Measurements from ENCODE around the gene DOCK10.

DOCK10 gene

DNA sequence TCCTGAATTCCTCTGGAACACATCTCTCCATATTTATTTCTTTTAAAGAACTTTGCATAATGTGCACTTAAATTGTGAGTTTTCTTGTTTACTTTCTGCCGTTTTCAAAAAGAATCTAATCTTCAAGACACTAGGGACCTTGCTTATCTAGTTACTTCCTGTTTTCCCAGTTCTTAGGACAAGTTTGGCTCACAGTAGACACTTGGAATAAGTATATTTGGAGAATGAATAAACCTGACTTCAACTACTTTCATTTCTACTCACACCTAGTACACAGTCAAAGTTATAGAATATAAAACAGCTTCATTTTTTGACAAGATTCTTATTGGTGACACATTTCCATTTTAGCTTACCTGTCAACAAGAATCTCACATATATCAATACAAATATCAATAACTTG is 170.5 kb downstream of the DOCK10 start:
- Mint-ChIP-seq H3K9me3 (ENCODE audit: low read depth) (peaks cover 4% of the 10 kb centered on the region), H3K27me3 (no peaks in the 10 kb centered on the region), H3K27ac (peak overlapping the region; percentile 31), H3K4me3 (no peak overlapping the region), H3K36me3 (peaks cover 40% of the 10 kb centered on the region), H3K4me1 (ENCODE audit: low read depth) (peaks cover 21% of the 10 kb centered on the region)

DNA sequence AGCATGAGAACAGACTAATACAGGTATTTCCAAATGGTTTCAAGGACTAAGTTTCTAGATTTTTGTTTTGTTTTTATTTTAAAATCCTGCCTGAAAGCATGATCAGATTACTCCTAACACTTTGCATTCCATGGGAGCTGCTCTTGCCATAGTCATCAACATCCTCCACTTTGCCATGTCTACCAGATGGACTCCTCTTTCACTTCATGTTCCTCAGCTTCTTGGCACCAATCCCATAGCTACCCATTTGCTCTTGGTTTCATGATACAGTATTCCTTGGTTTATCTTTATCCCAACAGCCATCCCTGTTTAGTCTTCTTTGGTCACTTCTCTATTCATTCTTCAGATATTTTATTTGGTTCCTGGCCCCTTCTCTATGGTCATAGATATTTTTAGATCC is 171.9 kb downstream of the DOCK10 start:
- Mint-ChIP-seq H3K27me3 (no peaks in the 10 kb centered on the region), H3K9me3 (ENCODE audit: low read depth) (peaks cover 4% of the 10 kb centered on the region), H3K36me3 (peaks cover 37% of the 10 kb centered on the region), H3K27ac (peak overlapping the region; percentile 28), H3K4me1 (ENCODE audit: low read depth) (peaks cover 14% of the 10 kb centered on the region), H3K4me3 (no peak overlapping the region)

DNA sequence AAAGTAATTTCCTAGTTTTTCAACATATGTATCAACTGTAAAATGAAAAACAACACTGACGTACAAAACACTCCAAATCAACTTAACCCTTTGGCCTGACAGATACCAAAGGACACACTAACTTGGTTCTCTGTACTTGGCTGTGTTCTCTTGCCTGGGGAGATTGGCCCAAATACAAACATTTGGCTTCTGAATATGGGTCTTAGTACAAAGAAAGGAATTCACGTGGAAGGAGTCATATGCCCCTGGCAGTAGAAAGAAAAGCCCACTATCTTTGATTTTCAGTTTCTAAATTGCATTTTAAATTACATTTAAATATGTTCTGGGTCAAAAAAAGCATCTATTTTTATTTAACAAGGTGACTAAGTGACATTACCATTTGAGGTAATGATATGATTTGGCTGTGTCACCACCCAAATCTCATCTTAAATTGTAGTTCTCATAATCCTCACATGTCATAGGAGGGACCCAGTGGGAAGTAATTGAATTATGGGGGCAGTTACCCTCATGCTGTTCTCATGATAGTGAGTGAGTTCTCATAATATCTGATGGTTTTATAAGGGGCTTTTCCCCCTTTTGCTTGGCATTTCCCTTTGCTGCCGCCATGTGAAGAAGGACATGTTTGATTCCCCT is 172.6 kb downstream of the DOCK10 start:
- peaks cover 14% of the 10 kb centered on the region for H3K4me1 Mint-ChIP-seq (ENCODE audit: low read depth)
- H3K4me3 Mint-ChIP-seq, result no peak overlapping the region
- peaks cover 40% of the 10 kb centered on the region for H3K36me3 Mint-ChIP-seq
- peaks cover 4% of the 10 kb centered on the region for H3K9me3 Mint-ChIP-seq (ENCODE audit: low read depth)
- peak overlapping the region; percentile 7 for H3K27ac Mint-ChIP-seq
- no peaks in the 10 kb centered on the region for H3K27me3 Mint-ChIP-seq

DNA sequence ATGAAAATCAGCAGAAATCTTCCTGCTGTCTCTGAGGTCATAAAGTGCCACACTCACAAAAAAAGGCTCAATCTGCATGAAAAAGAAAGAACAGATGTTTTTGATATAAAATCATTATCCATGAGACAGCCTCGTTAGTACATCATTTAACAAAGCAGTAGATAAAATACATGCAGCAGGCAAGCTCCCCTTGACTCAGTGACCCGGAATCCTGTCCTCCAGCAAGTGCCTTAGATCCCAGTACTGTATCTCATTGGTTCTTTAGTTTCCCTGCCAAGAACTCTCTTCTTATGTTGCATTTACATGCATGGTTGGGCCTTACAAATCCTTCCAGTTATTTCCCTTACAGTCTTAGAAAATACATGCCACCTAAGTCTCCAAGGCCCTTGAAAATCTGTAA is 177.3 kb downstream of the DOCK10 start:
- Mint-ChIP-seq H3K27me3 (no peaks in the 10 kb centered on the region), H3K4me1 (ENCODE audit: low read depth) (no peaks in the 10 kb centered on the region), H3K27ac (peak overlapping the region; percentile 70), H3K4me3 (no peak overlapping the region), H3K36me3 (peaks cover 23% of the 10 kb centered on the region), H3K9me3 (ENCODE audit: low read depth) (no peaks in the 10 kb centered on the region)

DNA sequence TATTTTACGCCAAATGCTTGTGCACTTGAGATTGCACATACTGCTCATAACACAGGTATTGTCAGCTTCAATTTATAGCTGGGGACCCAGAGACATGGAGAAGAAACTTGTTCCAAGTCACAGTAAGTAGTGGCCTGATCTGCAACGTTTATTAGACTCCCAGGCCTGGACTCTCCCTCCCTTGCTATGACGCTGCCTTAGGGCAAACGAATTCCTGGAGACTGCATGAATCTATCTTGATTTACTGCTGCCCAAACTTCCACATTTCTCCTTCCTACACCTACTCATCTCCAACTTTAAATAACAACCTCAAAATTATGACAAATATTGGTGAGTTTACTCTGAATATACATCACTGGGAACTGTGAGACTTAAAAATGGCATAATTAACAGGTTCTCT is 181.0 kb downstream of the DOCK10 start:
- Mint-ChIP-seq H3K4me1 (ENCODE audit: low read depth) (peaks cover 2% of the 10 kb centered on the region), H3K27ac (peak overlapping the region; percentile 41), H3K4me3 (no peak overlapping the region), H3K36me3 (peaks cover 11% of the 10 kb centered on the region), H3K27me3 (no peaks in the 10 kb centered on the region), H3K9me3 (ENCODE audit: low read depth) (no peaks in the 10 kb centered on the region)

DNA sequence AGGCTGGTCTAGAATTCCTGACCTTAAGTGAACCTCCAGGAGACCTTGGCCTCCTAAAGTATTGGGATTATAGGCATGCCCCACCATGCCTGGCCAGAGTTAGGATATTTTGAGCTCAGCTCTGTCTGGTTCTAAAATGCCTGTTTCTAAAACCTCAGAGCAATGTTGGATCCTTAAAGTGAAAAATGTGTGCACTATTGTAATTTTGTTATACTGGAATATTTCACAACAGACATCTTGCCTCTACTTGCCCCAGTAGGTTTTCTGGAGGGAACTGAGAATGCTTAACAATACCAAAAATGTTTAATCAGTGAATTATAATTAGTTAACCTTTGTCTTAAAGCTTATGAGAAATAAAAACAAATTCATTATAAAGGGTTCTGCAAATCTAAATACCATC is 181.5 kb downstream of the DOCK10 start:
- no peaks in the 10 kb centered on the region for H3K9me3 Mint-ChIP-seq (ENCODE audit: low read depth)
- H3K36me3 Mint-ChIP-seq, result peaks cover 11% of the 10 kb centered on the region
- H3K27ac Mint-ChIP-seq, result peak overlapping the region; percentile 41
- no peak overlapping the region for H3K4me3 Mint-ChIP-seq
- H3K27me3 Mint-ChIP-seq, result no peaks in the 10 kb centered on the region
- H3K4me1 Mint-ChIP-seq (ENCODE audit: low read depth), result peaks cover 2% of the 10 kb centered on the region

DNA sequence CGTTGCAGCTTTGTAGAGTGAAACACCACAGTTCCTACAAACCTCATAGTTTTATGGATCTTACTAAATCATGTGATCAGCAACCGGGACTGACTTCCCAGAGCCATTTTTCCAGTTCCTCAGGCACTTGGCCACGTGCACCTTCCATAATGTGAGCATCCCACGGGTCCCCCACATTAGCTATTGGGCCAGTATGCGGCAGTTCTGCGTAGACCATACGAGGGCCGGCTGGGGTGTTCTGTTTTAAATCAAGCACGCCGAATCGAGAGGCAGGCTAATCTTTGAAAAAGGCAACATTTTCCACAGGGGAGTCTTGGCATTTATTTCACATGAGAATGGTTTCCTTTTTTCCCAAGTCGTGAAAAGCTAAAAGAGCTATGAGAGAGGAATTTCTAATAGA is 190.5 kb downstream of the DOCK10 start:
- Mint-ChIP-seq H3K27ac (peak overlapping the region; percentile 73), H3K4me1 (ENCODE audit: low read depth) (peaks cover 8% of the 10 kb centered on the region), H3K27me3 (no peaks in the 10 kb centered on the region), H3K36me3 (peaks cover 16% of the 10 kb centered on the region), H3K9me3 (ENCODE audit: low read depth) (no peaks in the 10 kb centered on the region), H3K4me3 (no peak overlapping the region)

DNA sequence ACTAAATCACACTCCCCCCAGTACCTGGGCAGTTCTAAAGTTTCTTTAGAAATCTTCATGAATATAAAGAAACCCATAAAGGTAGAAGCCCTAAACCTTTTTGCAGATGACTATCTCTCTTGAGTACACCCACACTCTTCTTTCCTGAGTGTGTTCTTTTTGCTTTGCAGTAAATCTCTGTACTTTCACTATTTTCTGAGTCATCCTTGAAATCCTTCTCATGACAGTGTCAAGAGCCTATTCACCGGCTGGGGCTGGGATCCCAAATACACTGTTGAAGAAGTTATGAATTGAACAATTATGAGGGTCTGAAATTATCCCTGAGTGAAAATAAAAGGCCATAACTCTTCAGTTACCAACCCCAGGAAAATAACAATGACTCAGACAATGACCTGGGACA is 192.2 kb downstream of the DOCK10 start:
- Mint-ChIP-seq H3K27me3 (no peaks in the 10 kb centered on the region), H3K9me3 (ENCODE audit: low read depth) (no peaks in the 10 kb centered on the region), H3K27ac (no peak overlapping the region), H3K4me1 (ENCODE audit: low read depth) (peaks cover 8% of the 10 kb centered on the region), H3K4me3 (no peak overlapping the region), H3K36me3 (peaks cover 15% of the 10 kb centered on the region)

DNA sequence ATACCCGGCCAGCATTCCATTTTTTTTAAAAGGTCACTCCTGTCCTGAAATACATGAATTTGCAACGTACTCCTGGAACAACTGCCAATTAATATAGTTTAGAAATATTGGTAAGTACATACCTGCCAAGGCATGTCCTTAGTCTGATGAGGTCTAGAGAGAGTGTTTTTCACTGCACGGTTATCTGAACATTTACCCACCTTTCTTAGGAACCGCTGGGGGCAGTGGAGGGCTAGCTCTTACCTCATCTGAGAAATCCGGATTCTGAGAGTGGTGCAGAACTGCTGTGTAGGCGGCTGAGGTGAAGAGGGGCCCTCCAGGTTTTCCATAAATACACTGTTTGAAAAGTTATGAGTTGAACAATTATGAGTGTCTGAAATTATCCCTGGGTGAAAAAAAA is 193.0 kb downstream of the DOCK10 start:
- no peaks in the 10 kb centered on the region for H3K27me3 Mint-ChIP-seq
- H3K36me3 Mint-ChIP-seq, result peaks cover 18% of the 10 kb centered on the region
- peaks cover 8% of the 10 kb centered on the region for H3K4me1 Mint-ChIP-seq (ENCODE audit: low read depth)
- H3K9me3 Mint-ChIP-seq (ENCODE audit: low read depth), result no peaks in the 10 kb centered on the region
- no peak overlapping the region for H3K27ac Mint-ChIP-seq
- H3K4me3 Mint-ChIP-seq, result no peak overlapping the region

DNA sequence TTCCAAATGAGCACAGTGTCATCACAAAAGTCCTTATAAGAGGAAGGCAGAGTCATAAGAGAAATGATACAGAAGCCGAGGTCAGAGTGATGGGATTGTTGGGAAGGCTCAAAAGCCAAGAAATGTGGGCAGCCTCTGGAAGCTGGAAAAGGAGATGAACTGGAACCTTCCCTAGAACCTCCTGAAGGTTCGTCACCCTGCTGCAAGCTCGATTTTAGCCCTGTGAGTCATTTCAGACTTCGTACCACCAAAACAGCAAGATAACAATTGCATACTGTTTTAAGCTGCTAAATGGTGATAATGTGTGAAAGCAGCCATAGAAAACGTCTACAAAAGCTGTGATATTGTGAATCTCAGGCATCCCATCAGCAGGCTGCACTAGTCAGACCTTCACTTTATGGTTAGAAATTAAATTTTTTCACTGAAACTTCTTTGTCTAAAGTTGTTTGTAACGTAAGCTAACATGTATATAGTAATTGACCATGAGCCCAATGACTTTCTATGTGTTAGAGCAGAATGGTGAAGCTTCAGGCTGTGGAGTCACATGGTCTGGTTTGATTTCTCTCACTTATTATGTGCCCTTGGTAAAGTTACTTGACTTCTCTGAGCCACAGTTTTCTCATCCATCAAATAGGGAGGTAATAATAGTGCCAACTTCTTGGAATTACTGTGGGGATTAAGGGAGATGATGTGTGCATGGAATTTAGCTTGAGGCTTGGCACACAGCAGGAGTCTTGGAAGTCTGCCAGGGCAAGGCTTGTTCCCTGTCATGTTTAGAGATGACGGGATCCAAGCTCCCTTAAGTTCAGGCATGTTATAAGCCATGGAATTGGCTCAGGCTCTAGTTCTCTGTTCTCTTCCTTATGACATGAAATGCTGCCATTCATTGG is 194.1 kb downstream of the DOCK10 start:
- no peaks in the 10 kb centered on the region for H3K9me3 Mint-ChIP-seq (ENCODE audit: low read depth)
- H3K27me3 Mint-ChIP-seq, result no peaks in the 10 kb centered on the region
- H3K4me1 Mint-ChIP-seq (ENCODE audit: low read depth), result peaks cover 8% of the 10 kb centered on the region
- no peak overlapping the region for H3K4me3 Mint-ChIP-seq
- H3K36me3 Mint-ChIP-seq, result peaks cover 24% of the 10 kb centered on the region
- no peak overlapping the region for H3K27ac Mint-ChIP-seq

DNA sequence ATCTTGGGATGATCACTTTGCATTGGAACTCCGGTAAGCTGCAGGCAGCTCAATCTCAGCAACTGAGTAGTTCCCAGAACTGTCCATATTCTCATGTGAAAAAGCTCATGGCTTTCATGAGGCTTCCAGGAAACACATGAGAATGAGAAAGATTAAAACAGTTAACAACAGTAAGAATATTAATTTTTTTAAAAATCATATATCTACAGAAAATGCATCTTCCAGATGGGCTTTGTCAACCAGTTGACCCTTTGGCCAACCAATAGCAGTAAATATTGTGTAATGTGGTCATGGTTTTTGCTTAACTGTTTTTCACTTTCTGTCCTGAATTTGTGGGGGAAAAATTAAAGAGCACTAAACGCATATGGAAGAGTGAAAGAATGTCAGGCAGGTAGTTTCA is 194.9 kb downstream of the DOCK10 start:
- Mint-ChIP-seq H3K27ac (no peak overlapping the region), H3K9me3 (ENCODE audit: low read depth) (no peaks in the 10 kb centered on the region), H3K4me1 (ENCODE audit: low read depth) (peaks cover 8% of the 10 kb centered on the region), H3K36me3 (peaks cover 32% of the 10 kb centered on the region), H3K4me3 (no peak overlapping the region), H3K27me3 (no peaks in the 10 kb centered on the region)

DNA sequence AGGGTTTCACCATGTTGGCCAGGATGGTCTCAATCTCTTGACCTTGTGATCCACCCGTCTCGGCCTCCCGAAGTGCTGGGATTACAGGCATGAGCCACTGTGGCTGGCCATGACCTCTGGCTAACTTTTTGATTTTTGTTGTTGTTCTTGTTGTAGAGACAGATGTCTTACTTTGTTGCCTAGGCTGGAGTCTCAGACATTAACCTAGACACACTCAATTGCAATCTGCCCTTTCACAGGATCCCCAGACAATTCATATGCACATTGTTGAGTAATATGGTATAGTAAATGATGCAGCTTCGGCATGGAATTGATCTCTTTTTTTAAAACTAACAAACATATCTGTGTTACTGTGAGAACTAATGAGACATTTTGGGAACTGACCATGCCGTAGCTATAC is 195.6 kb downstream of the DOCK10 start:
- Mint-ChIP-seq H3K9me3 (ENCODE audit: low read depth) (no peaks in the 10 kb centered on the region), H3K36me3 (peaks cover 38% of the 10 kb centered on the region), H3K4me3 (no peak overlapping the region), H3K27me3 (no peaks in the 10 kb centered on the region), H3K27ac (peak overlapping the region; percentile 46), H3K4me1 (ENCODE audit: low read depth) (peaks cover 8% of the 10 kb centered on the region)

DNA sequence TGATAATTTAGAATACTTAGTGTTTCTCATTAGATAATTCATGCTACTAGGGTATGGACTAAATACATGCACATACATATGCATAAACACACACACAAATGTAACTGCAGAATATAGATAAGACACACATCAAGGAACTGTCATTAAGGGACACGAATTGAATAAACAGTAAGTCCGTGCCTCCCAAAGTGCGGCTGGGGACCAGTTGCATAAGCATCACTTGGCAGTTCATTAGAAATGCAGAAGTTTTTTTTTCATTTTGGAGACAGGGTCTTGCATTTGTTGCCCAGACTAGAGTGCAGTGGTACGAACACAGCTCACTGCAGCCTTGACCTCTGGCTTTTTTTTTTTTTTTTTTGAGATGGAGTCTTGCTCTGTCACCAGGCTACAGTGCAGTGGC is 196.1 kb downstream of the DOCK10 start:
- Mint-ChIP-seq H3K4me3 (no peak overlapping the region), H3K27ac (no peak overlapping the region), H3K9me3 (ENCODE audit: low read depth) (no peaks in the 10 kb centered on the region), H3K27me3 (no peaks in the 10 kb centered on the region), H3K36me3 (peaks cover 40% of the 10 kb centered on the region), H3K4me1 (ENCODE audit: low read depth) (peaks cover 8% of the 10 kb centered on the region)

DNA sequence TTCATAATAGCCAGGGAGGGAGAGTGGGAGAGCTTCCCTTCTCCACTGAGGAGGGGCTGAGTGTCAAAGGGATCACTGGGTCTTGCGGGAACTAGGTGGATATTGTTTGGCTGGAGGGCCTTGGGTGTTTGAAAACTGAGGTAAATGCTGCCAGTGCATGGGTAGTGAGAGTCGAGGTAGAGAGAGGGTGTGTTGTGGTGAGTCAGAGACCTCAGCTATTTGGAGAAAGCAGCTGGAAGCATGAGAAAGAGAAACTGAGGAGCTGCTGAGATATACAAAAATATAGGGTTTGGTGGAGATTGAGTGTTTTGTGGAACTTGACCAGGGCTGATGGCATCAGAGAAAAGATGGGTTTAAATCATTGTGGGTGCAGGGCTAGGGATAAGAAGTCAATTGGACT is 199.1 kb downstream of the DOCK10 start:
- peaks cover 53% of the 10 kb centered on the region for H3K36me3 Mint-ChIP-seq
- H3K27ac Mint-ChIP-seq, result peak overlapping the region; percentile 85
- H3K27me3 Mint-ChIP-seq, result no peaks in the 10 kb centered on the region
- H3K4me3 Mint-ChIP-seq, result no peak overlapping the region
- H3K9me3 Mint-ChIP-seq (ENCODE audit: low read depth), result no peaks in the 10 kb centered on the region
- H3K4me1 Mint-ChIP-seq (ENCODE audit: low read depth), result peaks cover 2% of the 10 kb centered on the region

DNA sequence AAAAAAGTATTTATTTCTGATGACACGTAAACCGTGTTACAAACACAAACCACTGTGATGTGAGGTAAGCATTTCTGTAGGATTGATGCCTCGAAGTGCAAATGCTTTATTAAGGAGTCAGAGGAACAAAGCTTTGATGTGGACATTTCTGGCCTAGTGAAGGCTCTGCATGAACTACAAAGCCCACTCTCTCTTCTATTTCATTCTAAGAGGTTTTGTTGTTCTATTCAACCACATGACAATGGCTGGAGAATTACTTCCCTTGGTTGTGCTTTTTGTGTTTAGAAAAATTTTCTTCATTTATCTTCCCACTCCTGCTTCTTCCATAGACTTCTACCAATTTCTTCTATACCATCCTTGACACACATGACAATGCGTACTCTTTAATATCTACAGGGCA is 200.4 kb downstream of the DOCK10 start:
- no peak overlapping the region for H3K27ac Mint-ChIP-seq
- H3K36me3 Mint-ChIP-seq, result peaks cover 52% of the 10 kb centered on the region
- H3K4me3 Mint-ChIP-seq, result no peak overlapping the region
- H3K9me3 Mint-ChIP-seq (ENCODE audit: low read depth), result no peaks in the 10 kb centered on the region
- H3K27me3 Mint-ChIP-seq, result no peaks in the 10 kb centered on the region
- H3K4me1 Mint-ChIP-seq (ENCODE audit: low read depth), result peaks cover 2% of the 10 kb centered on the region

All from activated naive CD8-positive, alpha-beta T cell (primary cell).